ENCODE data around the gene NDUFA8.

DNA sequence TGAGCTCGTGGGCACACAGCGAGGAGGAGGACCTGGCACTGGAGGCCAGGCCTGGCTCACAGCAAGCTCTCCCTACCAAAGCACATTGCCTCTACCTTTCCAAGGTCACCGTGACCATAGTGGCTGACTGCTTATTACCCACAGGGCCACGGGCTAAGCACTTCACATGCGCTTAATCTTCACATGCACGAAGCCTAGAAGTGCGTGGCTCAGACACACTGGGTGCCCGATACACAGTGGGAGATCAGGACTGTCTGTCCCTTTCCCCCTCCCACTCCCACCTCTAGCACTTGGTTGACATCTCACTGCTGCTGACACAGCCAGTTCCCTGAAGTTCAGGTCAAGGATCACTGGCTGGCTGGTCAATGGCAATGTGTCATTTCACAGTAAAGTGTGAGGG is 45.6 kb upstream of the NDUFA8 start:
- TF ChIP-seq POLR2A (IDR thresholded peaks at IDR 0.05), result no peak
- TF ChIP-seq, protein P1, sequence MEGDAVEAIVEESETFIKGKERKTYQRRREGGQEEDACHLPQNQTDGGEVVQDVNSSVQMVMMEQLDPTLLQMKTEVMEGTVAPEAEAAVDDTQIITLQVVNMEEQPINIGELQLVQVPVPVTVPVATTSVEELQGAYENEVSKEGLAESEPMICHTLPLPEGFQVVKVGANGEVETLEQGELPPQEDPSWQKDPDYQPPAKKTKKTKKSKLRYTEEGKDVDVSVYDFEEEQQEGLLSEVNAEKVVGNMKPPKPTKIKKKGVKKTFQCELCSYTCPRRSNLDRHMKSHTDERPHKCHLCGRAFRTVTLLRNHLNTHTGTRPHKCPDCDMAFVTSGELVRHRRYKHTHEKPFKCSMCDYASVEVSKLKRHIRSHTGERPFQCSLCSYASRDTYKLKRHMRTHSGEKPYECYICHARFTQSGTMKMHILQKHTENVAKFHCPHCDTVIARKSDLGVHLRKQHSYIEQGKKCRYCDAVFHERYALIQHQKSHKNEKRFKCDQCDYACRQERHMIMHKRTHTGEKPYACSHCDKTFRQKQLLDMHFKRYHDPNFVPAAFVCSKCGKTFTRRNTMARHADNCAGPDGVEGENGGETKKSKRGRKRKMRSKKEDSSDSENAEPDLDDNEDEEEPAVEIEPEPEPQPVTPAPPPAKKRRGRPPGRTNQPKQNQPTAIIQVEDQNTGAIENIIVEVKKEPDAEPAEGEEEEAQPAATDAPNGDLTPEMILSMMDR (IDR thresholded peaks at IDR 0.05), result no peak
